Mesenteric fat pad (tissue), 1 donor: ENCODE data around the gene SEMA4C. TPM values are rescaled to one million over a fixed set of nuclear protein-coding genes. Genes with fewer than 3 reads are reported as not detected.

Experiments used
- total RNA-seq: library from RNA; stranded (reverse); fragmentation: NEBNext Ultra II Directional; extraction: Animal tissue kit (Norgen Biotek cat#: 25700); gene quantifications from one replicate; pipeline ENCODE4 v1.2.1, GENCODE V29; 2021
- donor health status: DM: yes; HTN: yes; CAD: no.

The SEMA4C gene
- total RNA-seq, 1 donor from 2014 or later: 25.9 TPM

Other genes with a start within 250 kb of the SEMA4C start
- 37.6 TPM for gene KANSL3, start 231.8 kb downstream of the SEMA4C start, total RNA-seq
- gene FER1L5, start 227.3 kb downstream of the SEMA4C start, total RNA-seq: 0.06 TPM
- 10.2 TPM for gene LMAN2L, start 130.0 kb downstream of the SEMA4C start, total RNA-seq
- 3.7 TPM for gene CNNM4, start 109.2 kb downstream of the SEMA4C start, total RNA-seq
- 9.0 TPM for gene CNNM3, start 53.8 kb downstream of the SEMA4C start, total RNA-seq
- gene ANKRD23, start 26.1 kb downstream of the SEMA4C start, total RNA-seq: 2.8 TPM
- 10.4 TPM for gene ANKRD39, start 12.1 kb downstream of the SEMA4C start, total RNA-seq
- not detected for gene FAM178B, start 116.5 kb upstream of the SEMA4C start, total RNA-seq
- gene FAHD2B, start 224.8 kb upstream of the SEMA4C start, total RNA-seq: 6.9 TPM
- gene ANKRD36, start 243.1 kb upstream of the SEMA4C start, total RNA-seq: 18.2 TPM